GM12878 (cell line): ENCODE measurements around the gene BBS4. TPM values are rescaled to one million over a fixed set of nuclear protein-coding genes. Genes with fewer than 3 reads are reported as not detected.
A peak's percentile ranks its signal among the peaks of the same experiment; 100 is the strongest.

Experiments
- ATF7 ChIP-seq: fragments of 450-650 bp; IDR thresholded peaks from 2 replicates; pipeline ENCODE4 v1.6.1; 2016; ENCODE audit warnings: low read depth, mild to moderate bottlenecking
- BCL11A ChIP-seq: IDR thresholded peaks from 2 replicates; pipeline ENCODE4 v1.6.1; 2011; ENCODE audit warnings: low read depth, low read length
- CHD4 ChIP-seq: fragments of 200-600 bp; sonication (generic); IDR thresholded peaks from 2 replicates; pipeline ENCODE4 v1.6.1; 2016; ENCODE audit warnings: mild to moderate bottlenecking
- ESRRA ChIP-seq: IDR thresholded peaks from 2 replicates; pipeline ENCODE4 v1.6.1; 2012; ENCODE audit warnings: mild to moderate bottlenecking, low read length, improper control_type of control experiment
- FOS ChIP-seq: IDR thresholded peaks from 3 replicates; pipeline ENCODE4 v1.6.1; 2011; ENCODE audit warnings: borderline replicate concordance; ENCODE audit not compliant: insufficient read length; ENCODE audit errors: extremely low read depth
- HCFC1 ChIP-seq: fragments of 150-350 bp; IDR thresholded peaks from 2 replicates; pipeline ENCODE4 v1.6.1; 2014; ENCODE audit warnings: low read length
- IKZF1 ChIP-seq: fragments of 450-650 bp; conservative IDR thresholded peaks from 2 replicates; pipeline ENCODE4 v1.6.1; 2017; ENCODE audit warnings: antibody characterized with exemption, mild to moderate bottlenecking
- JUNB ChIP-seq: IDR thresholded peaks from 2 replicates; pipeline ENCODE4 v1.6.1; 2016; ENCODE audit warnings: antibody characterized with exemption, mild to moderate bottlenecking
- KLF5 ChIP-seq: fragments of 450-650 bp; IDR thresholded peaks from 2 replicates; pipeline ENCODE4 v1.6.1; 2014; ENCODE audit warnings: mild to moderate bottlenecking; ENCODE audit not compliant: partially characterized antibody
- MEF2B ChIP-seq: fragments of 450-650 bp; IDR thresholded peaks from 2 replicates; pipeline ENCODE4 v1.6.1; 2018; ENCODE audit warnings: mild to moderate bottlenecking, moderate library complexity; ENCODE audit not compliant: partially characterized antibody, poor library complexity, severe bottlenecking
- MTA2 ChIP-seq: fragments of 450-650 bp; IDR thresholded peaks from 2 replicates; pipeline ENCODE4 v1.6.1; 2016; ENCODE audit warnings: low read depth, mild to moderate bottlenecking, moderate library complexity
- MTA3 ChIP-seq: IDR thresholded peaks from 2 replicates; pipeline ENCODE4 v1.6.1; 2012; ENCODE audit warnings: low read length, inconsistent platforms, borderline replicate concordance
- NFYA ChIP-seq: IDR thresholded peaks from 2 replicates; pipeline ENCODE4 v1.6.1; 2011; ENCODE audit warnings: low read depth, mild to moderate bottlenecking, low read length, improper control_type of control experiment, borderline replicate concordance
- NR2F1 ChIP-seq: fragments of 450-650 bp; conservative IDR thresholded peaks from 2 replicates; pipeline ENCODE4 v1.6.1; 2017; ENCODE audit warnings: mild to moderate bottlenecking
- NRF1 ChIP-seq: conservative IDR thresholded peaks from 2 replicates; pipeline ENCODE4 v1.6.1; 2011; ENCODE audit warnings: mild to moderate bottlenecking, low read depth, low read length, improper control_type of control experiment
- PAX8 ChIP-seq: fragments of 450-650 bp; IDR thresholded peaks from 2 replicates; pipeline ENCODE4 v1.6.1; 2017; ENCODE audit warnings: mild to moderate bottlenecking, moderate library complexity
- PBX3 ChIP-seq: IDR thresholded peaks from 2 replicates; pipeline ENCODE4 v1.6.1; 2011; ENCODE audit warnings: mild to moderate bottlenecking, low read depth, low read length, moderate library complexity; ENCODE audit not compliant: insufficient replicate concordance
- PML ChIP-seq: IDR thresholded peaks from 2 replicates; pipeline ENCODE4 v1.6.1; 2012; ENCODE audit warnings: low read length, inconsistent platforms
- PRDM15 ChIP-seq: fragments of 450-650 bp; formaldehyde crosslinking; IDR thresholded peaks from 2 replicates; pipeline ENCODE4 v1.4.0; 2020; ENCODE audit warnings: mild to moderate bottlenecking, moderate library complexity
- RB1 ChIP-seq: fragments of 450-650 bp; formaldehyde crosslinking; IDR thresholded peaks from 2 replicates; pipeline ENCODE4 v1.6.1; 2017; ENCODE audit warnings: mild to moderate bottlenecking, borderline replicate concordance
- RFX5 ChIP-seq: IDR thresholded peaks from 2 replicates; pipeline ENCODE4 v1.6.1; 2011; ENCODE audit warnings: low read depth, low read length, improper control_type of control experiment
- SIX5 ChIP-seq: IDR thresholded peaks from 2 replicates; pipeline ENCODE4 v1.6.1; 2011; ENCODE audit warnings: mild to moderate bottlenecking, low read depth, low read length, moderate library complexity; ENCODE audit not compliant: severe bottlenecking
- SREBF1 ChIP-seq: IDR thresholded peaks from 2 replicates; pipeline ENCODE4 v1.6.1; 2012; ENCODE audit warnings: mild to moderate bottlenecking, low read length
- TBL1XR1 ChIP-seq: IDR thresholded peaks from 2 replicates; pipeline ENCODE4 v1.6.1; 2012; ENCODE audit warnings: low read depth, low read length, improper control_type of control experiment
- polyA plus RNA-seq, 11 experiments: library from polyadenylated mRNA; depleted of rRNA in 4 of 11; unstranded in 6 of 11; stranded (reverse) in 5 of 11; fragments of >200 nt; fragmentation: Nextera tagmentation in 4 of 11; fragmentation: Illumina TruSeq in 1 of 11; extraction: Ambion mirVana in 4 of 11; extraction: Trizol in 1 of 11; gene quantifications; 1 replicate in 1 of 11; 2 replicates in 10 of 11; pipeline versions ENCODE4 v1.2.1 to v1.2.3, GENCODE V29; 2011 to 2016; ENCODE audit warnings: inconsistent platforms in 2 of 11, missing spikeins in 2 of 11, low read depth in 1 of 11
- total RNA-seq, 4 experiments: library from RNA; depleted of rRNA in 3 of 4; stranded (reverse); fragments of >200 nt in 3 of 4; fragmentation: Illumina TruSeq in 1 of 4; extraction: Trizol in 1 of 4; gene quantifications; 2 replicates each; pipeline versions ENCODE4 v1.2.1 to v1.2.3, GENCODE V29; 2013 to 2021
- TF ChIP-seq, protein P1 (sequence below): IDR thresholded peaks from 2 replicates; pipeline ENCODE4 v1.6.1; 2012; ENCODE audit warnings: low read depth, low read length, improper control_type of control experiment

The BBS4 gene
- total and polyA plus RNA-seq, 10 of the 15 experiments (the other 5 are each of a cell fraction or from before 2014, with no cell fraction given): 7.2 to 22.1 (median 9.9) TPM

DNA sequence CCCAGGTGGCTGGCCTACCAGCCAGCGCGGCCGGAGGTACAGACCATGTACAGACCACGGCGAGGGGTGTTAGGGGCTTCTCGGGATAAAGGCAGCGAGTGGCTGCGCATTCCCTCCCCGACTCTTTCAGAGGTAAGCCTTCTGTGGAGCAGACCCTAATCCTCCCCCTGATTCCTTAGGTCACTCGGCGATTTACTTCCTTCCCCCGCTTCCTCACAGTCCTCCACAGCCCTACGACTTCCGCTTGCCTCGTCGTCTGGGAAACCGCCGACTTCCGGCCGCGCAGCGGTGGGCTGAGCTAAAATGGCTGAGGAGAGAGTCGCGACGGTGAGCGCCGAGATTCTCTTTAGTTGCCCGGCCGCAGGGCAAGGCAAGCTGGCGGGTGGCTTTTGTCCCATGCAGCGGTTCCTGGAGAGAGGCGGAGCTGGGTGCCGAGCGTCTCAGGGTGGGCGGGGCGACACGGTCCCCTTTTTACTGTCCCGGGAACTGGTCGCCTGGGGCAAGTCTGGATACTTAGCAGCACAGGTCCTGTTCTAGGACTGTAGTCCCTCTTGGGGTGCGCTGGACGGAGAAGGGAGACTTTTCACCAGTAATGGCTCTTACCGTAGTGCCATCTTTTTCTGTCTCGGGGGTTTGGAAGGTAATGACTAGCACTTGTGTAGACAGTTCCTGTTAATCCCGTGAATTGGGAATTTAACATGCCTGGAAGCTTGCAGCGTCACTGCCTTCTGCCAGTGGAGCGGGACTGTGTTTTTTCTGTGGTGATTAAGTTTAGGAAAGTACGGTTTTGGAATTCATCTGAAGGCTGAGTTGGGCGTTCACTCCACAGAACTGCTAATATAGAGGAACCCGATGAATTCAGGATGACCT, at the start of gene BBS4, which contains the start of gene HIGD2B (continued):
- TF ChIP-seq SREBF1 (no peak), RFX5 (no peak), ATF7 (peak; percentile 95), MTA3 (no peak), SIX5 (no peak), BCL11A (no peak), FOS (no peak), NFYA (no peak), NR2F1 (no peak; the same call in 1 of the 2 replicates), HCFC1 (peak; percentile 52; the same call in 1 of the 2 replicates), CHD4 (no peak), PBX3 (no peak), RB1 (peak; percentile 41; the same call in 1 of the 2 replicates), PML (peak; percentile 73; the same call in 1 of the 2 replicates), PRDM15 (CRISPR knock-in tag) (no peak), JUNB (no peak), TBL1XR1 (no peak), NRF1 (0 out of 2 replicates have a peak, but pooled peaks have one; percentile 24), MEF2B (no peak), ESRRA (no peak), KLF5 (peak; percentile 95), MTA2 (peak; percentile 32; the same call in 1 of the 2 replicates), IKZF1 (peak; percentile 79), PAX8 (no peak)
- TF ChIP-seq, protein P1, sequence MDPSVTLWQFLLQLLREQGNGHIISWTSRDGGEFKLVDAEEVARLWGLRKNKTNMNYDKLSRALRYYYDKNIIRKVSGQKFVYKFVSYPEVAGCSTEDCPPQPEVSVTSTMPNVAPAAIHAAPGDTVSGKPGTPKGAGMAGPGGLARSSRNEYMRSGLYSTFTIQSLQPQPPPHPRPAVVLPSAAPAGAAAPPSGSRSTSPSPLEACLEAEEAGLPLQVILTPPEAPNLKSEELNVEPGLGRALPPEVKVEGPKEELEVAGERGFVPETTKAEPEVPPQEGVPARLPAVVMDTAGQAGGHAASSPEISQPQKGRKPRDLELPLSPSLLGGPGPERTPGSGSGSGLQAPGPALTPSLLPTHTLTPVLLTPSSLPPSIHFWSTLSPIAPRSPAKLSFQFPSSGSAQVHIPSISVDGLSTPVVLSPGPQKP: peak; percentile 70
